ENCODE results near the gene ATP6V1A.

The ATP6V1A gene

GRCh38 chr3:113839551-113839950 is 92.7 kb downstream of the ATP6V1A start:
- no peaks in the 10 kb centered on the region for H3K79me2 ChIP-seq (ENCODE audit: insufficient read depth, low read length)
- H2AFZ ChIP-seq (ENCODE audit: low read depth, low read length, severe bottlenecking) = peak overlapping the region; percentile 98
- H3F3A ChIP-seq (ENCODE audit: insufficient read depth) = no peaks in the 10 kb centered on the region
- no peaks in the 10 kb centered on the region for H3K9me3 ChIP-seq (ENCODE audit: insufficient read depth, low read length)
- H3K27ac ChIP-seq (ENCODE audit: low read depth, low read length) = no peak overlapping the region
- no peaks in the 10 kb centered on the region for H3K9me2 ChIP-seq (replicated peaks; ENCODE audit: insufficient read depth, low read length)
- H3K27me3 ChIP-seq (ENCODE audit: low read length) = no peaks in the 10 kb centered on the region
- peak overlapping the region; percentile 68 for H3K4me3 ChIP-seq (ENCODE audit: insufficient read depth, low read length, poor library complexity, severe bottlenecking)
- TF ChIP-seq EZH2phosphoT487 (conservative IDR thresholded peaks at IDR 0.05; ENCODE audit: low read length) (no peak), CTCF (IDR thresholded peaks at IDR 0.05; ENCODE audit: insufficient read depth, low read length, poor library complexity, severe bottlenecking) (no peak)
- H3K9ac ChIP-seq (ENCODE audit: low read length) = peak overlapping the region; percentile 66
- peak overlapping the region; percentile 66 for H3K4me2 ChIP-seq (ENCODE audit: low read depth, low read length, poor library complexity, severe bottlenecking)
- H3K36me3 ChIP-seq (ENCODE audit: low read length) = no peaks in the 10 kb centered on the region
- H4K20me1 ChIP-seq (ENCODE audit: low read depth, low read length) = no peaks in the 10 kb centered on the region

DNA sequence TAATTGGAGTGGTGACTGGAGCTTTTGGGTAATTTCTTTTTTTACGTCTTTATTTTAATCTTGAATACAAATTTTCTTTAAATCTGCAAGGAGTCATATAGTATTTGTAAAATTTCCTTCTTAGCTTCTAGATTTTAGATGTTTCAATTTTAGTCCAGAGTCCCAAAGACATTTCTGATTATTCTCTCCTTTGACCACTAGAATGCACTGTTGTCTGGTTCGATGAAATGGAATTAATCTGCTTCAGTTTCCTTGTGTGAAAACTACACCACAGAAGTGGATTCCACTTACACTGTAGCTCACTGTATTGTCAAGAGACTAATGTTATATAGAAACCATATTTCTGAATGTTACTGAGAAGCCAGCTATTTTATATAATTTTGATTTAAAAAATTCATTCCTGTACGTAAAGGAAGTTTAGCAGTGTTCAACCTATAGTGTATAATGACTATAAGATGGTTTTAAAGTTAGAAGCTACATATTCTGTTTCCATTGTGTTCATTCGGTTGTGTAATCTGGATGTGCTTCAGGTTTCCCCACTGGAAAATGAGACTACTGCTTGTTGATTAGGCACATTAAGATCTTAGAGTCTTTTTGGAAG is 97.9 kb downstream of the ATP6V1A start:
- Histone ChIP-seq H3K27ac (ENCODE audit: low read depth, low read length) (no peak overlapping the region), H3K9me2 (replicated peaks; ENCODE audit: insufficient read depth, low read length) (no peaks in the 10 kb centered on the region), H3F3A (ENCODE audit: insufficient read depth) (no peaks in the 10 kb centered on the region), H2AFZ (ENCODE audit: low read depth, low read length, severe bottlenecking) (no peak overlapping the region), H3K36me3 (ENCODE audit: low read length) (no peaks in the 10 kb centered on the region), H4K20me1 (ENCODE audit: low read depth, low read length) (no peaks in the 10 kb centered on the region), H3K79me2 (ENCODE audit: insufficient read depth, low read length) (no peaks in the 10 kb centered on the region), H3K4me3 (ENCODE audit: insufficient read depth, low read length, poor library complexity, severe bottlenecking) (no peak overlapping the region), H3K9ac (ENCODE audit: low read length) (no peak overlapping the region), H3K4me2 (ENCODE audit: low read depth, low read length, poor library complexity, severe bottlenecking) (no peak overlapping the region), H3K9me3 (ENCODE audit: insufficient read depth, low read length) (no peaks in the 10 kb centered on the region), H3K27me3 (ENCODE audit: low read length) (no peaks in the 10 kb centered on the region)
- TF ChIP-seq EZH2phosphoT487 (conservative IDR thresholded peaks at IDR 0.05; ENCODE audit: low read length) = no peak
- peak; percentile 77 for TF ChIP-seq CTCF (IDR thresholded peaks at IDR 0.05; ENCODE audit: insufficient read depth, low read length, poor library complexity, severe bottlenecking)

- Histone ChIP-seq H3K9ac (ENCODE audit: low read length) (no peak overlapping the region), H3K27ac (ENCODE audit: low read depth, low read length) (no peak overlapping the region), H2AFZ (ENCODE audit: low read depth, low read length, severe bottlenecking) (no peak overlapping the region), H3K27me3 (ENCODE audit: low read length) (no peaks in the 10 kb centered on the region), H3K36me3 (ENCODE audit: low read length) (no peaks in the 10 kb centered on the region), H3K9me2 (replicated peaks; ENCODE audit: insufficient read depth, low read length) (no peaks in the 10 kb centered on the region), H3K9me3 (ENCODE audit: insufficient read depth, low read length) (no peaks in the 10 kb centered on the region), H3K4me3 (ENCODE audit: insufficient read depth, low read length, poor library complexity, severe bottlenecking) (no peak overlapping the region), H3F3A (ENCODE audit: insufficient read depth) (no peaks in the 10 kb centered on the region), H3K79me2 (ENCODE audit: insufficient read depth, low read length) (no peaks in the 10 kb centered on the region), H4K20me1 (ENCODE audit: low read depth, low read length) (no peaks in the 10 kb centered on the region), H3K4me2 (ENCODE audit: low read depth, low read length, poor library complexity, severe bottlenecking) (no peak overlapping the region)
- TF ChIP-seq CTCF (IDR thresholded peaks at IDR 0.05; ENCODE audit: insufficient read depth, low read length, poor library complexity, severe bottlenecking) (no peak), EZH2phosphoT487 (conservative IDR thresholded peaks at IDR 0.05; ENCODE audit: low read length) (no peak)
Observed at GRCh38 chr3:113847247-113847646, 100.4 kb downstream of the ATP6V1A start.
